Stimulated activated CD8-positive, alpha-beta memory T cell treated with anti-CD3 and anti-CD28 coated beads, Interleukin-12 subunit alpha, Interleukin-12 subunit beta, amount 100 ng/mL, for 24 hours (primary cell): ENCODE measurements around the gene UBTD1.
"Not testable (repeated sequence)": the region's sequence is repeated elsewhere in the genome, so short reads cannot be mapped to it uniquely, and the experiment has no call there.

ENCODE experiments used
- DNase-seq: peaks from one replicate; pipeline ENCODE4 v3.0.0-alpha.2; 2020; ENCODE audit errors: extremely low read depth

The UBTD1 gene

DNA sequence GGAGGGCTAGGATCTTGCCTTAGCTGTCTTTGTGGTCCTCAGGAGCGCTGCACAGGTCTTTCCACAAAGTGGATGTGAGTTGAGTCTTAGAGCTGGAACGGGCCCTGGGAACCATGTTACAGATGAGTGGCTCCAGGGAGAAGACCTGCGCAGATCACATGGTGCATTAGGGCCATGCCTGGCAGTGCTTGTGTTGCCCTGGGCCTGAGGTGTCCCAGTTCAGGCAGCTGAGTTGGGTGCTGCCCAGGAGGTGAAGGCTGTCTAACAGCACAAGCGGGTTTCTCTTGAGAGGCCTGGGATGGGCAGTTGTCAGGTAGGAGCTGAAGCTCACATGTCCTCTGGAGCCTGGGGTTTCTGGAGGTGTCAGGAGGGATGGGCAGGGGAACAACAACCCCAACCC lies 40.1 kb downstream of the UBTD1 start:
- DNase-seq: no peak

DNA sequence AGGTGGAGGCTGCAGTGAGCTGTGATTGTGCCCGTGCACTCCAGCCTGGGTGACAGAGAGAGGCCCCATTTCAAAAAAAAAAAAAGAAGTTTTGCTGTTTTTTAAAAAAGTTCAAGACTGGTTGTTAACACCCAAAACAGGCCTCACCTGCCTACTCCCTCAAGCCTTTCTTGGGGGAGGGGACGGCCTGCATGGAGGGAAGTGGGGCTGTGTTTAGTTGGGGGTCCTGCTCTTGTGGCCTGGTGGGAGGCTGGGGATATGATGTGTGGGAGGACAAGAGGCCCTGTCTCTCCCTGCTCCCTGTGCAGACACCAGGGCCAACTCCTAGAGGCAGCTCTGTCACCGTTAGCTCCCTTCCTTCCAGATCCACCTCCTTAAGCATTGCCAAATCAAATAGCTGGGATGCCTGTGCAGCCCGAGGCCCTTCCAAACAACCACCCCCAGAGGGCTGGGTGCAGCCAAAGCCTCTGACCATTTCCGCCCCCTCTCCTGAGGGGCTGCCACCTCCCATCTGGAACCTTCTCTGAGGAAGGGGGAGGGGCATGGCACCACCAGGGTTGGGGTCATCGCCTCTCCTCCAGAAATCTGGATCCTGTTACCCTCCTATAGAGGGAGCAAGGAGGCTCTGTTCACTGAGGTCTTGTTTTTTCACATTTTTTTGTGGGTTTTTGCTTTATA lies 40.9 kb downstream of the UBTD1 start:
- DNase-seq: no peak

DNA sequence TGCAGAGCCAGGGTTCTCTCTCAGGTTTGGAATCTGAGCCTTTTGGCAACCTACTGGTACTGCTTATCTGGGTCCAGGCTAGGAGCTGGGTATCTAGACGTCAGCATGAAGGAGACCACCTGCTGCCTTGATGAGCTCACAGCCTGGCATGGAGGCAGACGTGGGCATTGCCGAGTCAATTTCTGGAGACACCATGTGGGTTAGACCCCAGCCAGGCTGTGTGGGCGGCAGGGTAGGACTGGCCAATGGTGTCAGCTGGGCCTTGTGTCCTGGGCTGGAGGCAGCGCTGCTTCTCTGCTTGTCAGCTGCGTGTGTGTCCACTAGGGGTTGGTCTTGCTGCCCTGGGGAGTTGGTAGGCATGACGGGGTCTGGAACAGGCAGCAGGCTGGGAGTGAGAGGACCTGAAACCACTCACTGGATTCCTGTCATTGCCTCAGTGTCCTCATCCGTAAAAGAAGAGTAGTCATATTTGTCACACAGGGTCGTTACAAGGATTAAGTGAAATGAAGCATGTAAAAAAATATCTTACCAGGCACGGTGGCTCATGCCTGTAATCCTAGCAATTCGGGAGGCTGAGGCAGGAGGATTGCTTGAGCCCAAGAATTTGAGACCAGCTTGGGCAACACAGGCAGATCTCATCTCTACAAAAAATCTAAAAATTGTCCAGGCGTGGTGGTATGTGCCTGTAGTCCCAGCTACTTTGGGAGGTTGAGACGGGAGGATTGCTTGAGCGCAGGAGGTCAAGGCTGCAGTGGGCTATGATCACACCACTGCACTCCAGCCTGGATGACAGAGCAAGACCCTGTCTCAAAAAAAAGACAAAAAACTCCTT lies 42.2 kb downstream of the UBTD1 start:
- DNase-seq: no peak

DNA sequence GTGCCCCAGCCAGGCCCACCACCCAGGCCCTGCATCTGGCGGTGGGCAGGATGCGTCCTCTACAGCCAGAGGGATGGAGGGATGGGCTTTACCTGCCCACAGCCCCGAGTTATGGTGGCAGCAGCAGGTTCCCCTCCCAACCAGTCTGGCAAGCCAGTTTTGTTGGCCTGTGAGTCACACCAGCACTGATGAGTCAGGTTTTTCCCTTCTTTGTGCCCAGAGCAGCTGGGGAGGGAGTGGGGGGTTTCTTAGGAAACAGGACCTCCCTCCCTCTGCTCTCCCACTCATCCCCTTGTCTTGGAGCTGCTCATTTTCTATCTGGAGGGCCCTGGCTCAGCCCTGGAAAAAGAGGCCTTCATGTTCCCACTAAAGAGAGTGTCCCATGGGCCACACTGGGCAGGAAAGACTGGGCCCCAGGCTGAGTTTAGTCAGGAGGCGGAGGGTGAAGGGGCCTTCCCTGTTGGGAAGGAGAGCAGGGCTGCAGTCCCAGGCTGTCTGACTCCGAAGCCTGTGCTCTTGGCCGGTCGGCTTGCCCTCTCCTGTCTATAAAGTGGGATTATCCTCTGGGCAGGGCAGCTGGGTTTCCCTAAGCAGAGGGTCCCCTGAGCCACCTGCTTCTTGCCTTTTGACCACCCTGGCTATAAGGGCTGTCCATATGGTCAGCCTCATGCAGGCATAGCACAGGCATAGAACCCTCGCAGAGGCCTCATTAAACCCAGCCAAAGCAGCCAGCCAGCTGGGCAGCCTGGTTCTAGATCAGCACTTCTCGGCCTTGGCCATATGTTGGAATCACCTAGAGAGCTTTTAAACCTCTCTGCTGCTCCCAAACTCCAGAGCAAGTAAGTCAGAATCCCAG lies 43.7 kb downstream of the UBTD1 start:
- no peak for DNase-seq

DNA sequence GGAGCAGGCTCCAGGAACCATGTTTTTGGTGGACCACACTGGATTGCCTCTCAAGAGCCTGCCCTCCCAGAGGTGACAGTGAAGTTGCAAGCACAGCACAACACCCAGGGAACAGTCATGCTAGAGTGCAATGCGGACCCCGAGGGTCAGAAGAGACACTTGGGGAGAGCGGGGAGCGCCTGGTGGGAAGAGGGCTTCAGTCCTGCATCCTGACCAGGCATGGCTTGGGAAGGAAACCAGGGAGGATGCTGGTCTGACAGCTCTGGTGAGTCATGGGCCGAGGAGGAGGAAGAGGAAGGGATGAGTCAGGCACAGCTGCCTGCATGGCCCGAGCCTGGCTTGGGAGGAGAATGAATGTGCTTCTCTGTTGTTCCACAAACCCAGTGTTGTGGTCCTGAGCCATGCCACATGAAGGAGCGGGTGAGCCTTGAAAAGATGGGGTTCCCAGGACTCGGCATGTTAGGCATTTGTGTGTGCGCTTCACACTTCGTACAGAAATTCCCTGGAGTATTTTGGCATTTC lies 44.4 kb downstream of the UBTD1 start:
- no peak for DNase-seq

DNA sequence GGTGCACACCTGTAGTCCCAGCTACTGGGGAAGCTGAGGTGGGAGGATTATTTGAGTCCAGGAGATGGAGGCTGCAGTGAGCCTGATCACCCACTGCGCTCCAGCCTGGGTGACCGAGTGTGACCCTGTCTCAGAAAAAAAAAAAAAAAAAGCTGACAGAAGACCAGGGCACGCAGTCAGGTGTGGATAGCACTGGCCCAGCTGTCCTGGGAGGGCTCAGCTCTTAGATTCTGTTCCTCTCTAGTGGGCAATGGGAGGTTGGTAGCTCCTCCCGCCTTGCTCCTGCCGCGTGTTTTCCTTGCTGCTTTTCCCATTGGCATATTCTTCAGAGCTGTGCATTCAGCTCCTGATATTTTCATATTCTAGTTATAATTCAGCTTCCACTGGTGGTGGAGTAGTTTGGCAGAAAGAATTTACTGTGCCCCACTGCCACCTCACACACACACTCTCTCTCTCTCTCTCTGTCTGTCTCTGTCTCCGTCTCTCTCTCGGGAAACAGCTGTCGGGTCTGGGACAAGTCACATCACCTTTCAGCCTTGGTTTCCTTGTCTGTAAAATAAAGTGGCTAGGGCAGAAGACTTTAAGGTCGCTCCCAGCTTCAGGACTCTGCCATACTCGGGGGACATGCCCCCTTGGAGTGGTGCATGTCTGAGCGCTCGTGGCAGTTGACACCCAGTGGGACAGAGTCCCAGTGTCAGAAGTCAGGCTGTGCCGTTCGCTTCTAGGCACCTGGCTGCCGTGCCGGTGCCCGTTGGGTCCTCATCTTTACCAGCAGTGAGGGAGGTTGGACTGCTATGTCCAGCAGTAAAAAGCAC lies 47.9 kb downstream of the UBTD1 start:
- DNase-seq: no peak

DNA sequence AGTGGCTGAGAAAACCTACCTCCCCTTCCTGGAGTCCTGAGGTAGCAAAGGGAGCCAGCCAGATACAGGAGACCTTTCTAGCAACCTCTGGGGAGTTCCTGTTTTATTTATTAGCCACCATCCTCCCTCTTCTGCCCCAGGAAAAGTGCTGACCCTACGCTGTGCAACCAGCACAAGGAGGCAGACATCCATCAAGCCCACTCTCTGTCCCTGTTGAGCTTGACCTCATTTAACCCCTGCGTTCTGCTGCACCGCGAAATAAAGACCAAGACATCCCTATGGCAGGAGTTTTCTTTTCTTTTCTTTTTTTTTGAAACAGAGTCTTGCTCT lies 48.5 kb downstream of the UBTD1 start:
- no peak for DNase-seq

DNA sequence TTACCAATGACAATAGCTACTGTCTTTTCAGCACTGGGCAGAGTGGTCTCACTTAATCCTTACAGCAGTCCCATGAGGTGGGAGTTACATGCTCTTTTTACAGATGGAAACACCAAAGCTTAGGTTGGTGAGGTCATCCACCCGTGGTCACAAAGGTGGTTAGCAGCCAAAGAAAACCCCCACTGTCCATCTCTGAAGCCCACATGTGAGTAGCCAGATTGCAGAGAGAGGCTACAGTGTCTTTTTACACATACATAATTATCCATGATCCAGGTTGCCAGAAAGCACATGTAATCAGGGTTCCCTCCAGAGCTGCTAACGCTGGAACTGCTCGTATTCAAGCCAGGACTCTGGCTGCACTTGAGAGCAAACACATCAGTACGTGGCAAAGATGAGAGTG lies 49.2 kb downstream of the UBTD1 start:
- DNase-seq: no peak

DNA sequence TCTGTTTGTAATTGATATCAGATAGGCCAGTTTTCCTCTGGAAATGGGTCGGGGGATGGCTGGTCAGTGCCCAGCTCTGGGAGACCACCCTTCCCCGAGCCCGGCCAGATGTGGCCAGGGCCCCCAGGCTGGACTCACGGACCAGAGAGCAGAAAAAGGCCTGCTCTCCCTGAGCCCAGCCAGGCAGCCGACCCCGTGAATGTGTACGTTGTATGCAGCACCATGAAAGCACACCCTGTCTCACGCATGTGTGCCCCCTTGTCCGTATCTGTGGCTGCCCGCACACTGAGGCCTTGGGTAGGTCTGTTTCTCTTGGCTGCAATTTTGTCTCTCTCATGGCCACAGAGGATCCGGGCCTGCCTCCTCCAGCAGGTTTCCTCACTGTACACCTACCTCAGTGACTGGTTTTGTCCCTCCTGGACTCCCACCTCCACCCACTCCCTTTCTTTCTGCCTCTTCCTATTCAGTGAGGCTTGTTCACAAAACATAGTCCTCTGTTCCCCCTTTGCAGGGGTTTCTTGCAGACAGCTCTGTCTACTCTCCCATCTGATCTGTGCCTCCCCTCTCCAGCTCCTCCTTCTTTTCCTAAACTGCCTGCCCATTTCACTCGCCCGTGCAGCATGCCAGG lies 50.2 kb downstream of the UBTD1 start:
- DNase-seq: no peak

DNA sequence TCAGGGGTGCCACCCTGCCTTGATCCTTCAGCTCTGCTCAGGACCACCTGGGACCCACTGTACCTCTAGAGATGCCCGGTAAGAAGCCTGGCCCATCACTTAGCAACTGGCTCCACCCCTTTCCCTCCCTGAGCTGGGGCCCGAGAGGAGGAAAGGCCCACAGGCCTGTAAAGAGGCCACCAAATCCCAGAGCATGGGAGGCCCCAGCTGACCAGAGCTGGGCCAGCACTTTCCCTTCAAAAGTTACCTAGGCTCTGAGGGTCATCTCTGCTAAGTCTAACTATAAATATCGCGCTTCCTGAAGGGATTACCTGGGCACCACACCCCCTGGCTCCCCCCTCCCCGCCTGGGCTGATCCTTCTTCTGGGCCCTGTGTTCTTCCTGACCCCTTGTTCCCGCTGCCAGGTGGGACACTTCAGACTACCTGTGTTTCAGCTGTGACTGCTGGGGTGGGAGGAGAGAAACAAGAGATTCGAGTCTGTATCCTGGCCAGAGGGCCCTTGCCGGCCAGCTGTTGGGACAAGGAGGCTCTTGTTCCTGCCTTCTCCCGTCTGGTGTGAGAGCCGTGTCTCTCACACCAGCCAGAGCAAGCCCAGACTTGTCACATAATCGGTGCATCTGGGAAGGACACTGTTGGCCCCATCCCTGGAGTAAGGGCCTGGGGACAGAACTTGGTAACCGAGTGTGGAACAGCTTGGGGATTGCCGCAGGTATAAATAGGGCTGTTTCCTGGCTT lies 51.0 kb downstream of the UBTD1 start:
- no peak for DNase-seq

DNA sequence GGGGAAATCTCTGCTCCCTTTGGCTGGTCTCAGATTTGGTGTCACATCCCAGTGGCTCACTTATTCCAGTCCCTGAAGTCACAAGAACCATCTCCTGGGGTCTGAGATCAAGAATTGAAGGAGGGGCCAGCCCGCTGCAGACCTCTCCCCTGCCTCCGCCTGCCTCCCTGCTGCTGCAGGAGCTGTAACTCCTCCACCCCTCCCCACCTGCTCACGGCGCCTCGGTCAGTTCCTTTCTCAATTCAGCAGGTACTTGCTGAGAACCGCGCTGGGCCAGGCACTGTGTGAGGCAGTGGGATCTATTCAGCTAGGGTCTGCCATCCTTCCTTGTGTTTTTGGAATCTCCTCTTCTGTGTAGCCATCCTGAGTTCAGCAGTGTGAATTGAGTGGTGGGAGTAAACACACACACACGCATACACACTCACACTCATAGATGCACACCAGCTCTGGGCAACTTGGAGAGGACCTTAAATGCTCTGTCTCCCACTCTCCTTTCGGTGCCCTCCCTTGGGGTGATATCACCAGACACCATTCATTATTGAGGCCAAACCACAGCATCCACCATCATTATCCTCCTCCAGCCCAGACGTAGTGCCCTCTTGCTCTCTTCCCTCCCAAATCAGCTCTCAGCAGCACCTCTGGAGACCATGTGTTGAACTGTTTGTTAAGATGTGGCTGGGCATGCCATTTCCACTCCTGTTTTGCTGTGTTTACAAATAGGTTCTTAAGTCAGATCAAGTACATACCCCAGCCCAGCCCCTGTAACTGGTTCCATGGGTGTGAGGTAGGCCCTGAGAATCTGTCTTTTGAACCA lies 51.8 kb downstream of the UBTD1 start:
- no peak for DNase-seq

DNA sequence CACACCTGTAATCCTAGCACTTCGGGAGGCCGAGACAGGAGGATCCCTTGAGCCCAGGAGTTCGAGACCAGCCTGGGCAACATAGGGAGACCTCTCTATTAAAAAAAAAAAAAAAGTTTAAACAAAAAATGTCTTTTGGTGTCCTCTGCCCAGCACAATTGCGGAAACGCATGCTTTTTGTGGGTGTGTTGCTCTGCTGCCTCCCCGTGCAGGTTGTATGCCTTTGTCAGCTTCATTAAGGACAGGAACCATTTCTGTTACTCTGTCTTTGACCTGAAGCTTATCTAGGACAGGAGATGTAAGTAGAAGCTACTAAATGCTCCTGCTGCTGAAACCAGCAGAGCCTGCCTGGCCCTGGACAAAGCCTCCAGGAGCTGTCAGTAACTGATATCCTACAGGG lies 52.5 kb downstream of the UBTD1 start:
- no peak for DNase-seq

DNA sequence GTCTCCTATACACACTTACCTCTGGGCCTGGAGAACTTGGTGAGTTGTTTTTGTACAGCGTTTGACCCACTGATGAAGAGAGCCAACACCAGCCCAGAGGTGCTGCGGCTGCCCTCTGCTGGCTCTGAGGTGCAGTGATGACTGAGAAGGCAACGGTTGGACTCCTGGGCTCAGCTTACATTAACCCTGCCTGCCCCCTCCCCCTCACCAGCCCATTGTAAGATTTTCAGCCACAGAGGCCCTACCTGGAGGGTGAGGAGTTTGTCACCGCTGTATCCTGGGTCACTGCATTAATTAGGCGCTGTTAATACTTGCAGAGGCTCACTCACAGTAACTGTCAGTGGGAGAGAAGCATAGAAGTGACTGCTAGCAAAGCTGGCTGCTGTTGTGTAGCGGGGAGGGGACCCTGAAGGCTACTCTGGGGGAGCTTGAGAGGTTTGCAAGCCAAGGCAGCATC lies 54.9 kb downstream of the UBTD1 start:
- no peak for DNase-seq

DNA sequence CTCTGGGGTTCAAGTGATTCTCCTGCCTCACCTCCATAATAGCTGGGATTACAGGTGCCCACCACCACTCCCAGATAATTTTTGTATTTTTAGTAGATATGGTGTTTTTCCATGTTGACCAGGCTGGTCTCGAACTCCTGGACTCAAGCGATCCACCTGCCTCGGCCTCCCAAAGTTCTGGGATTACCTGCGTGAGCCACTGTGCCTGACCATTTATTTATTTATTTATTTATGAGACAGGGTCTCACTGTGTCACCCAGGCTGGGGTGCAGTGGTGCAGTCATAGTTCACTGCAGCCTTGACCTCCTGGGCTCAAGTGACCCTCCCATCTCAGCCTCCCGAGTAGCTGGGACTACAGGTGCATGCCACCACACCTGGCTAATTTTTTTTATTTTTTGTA lies 55.6 kb downstream of the UBTD1 start:
- DNase-seq: not testable (repeated sequence)

DNA sequence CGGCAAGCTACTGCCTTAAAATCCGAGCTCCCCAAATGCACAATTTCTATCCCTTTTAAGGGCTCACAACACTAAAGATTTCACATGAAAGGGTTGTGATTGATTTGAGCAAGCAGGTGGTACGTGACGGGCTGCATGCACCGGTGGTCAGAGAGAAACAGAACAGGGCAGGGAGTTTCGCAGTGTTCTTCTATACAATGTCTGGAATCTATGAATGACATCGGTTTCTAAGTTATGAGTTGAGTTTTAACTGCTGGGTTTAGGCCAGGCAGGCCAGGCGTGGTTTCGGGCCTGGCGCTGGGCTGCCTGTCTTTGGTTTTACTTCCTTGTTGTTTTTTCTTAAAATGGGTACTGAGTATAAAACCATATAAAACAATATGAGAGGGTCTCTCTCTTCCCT lies 56.8 kb downstream of the UBTD1 start:
- DNase-seq: not testable (repeated sequence)

DNA sequence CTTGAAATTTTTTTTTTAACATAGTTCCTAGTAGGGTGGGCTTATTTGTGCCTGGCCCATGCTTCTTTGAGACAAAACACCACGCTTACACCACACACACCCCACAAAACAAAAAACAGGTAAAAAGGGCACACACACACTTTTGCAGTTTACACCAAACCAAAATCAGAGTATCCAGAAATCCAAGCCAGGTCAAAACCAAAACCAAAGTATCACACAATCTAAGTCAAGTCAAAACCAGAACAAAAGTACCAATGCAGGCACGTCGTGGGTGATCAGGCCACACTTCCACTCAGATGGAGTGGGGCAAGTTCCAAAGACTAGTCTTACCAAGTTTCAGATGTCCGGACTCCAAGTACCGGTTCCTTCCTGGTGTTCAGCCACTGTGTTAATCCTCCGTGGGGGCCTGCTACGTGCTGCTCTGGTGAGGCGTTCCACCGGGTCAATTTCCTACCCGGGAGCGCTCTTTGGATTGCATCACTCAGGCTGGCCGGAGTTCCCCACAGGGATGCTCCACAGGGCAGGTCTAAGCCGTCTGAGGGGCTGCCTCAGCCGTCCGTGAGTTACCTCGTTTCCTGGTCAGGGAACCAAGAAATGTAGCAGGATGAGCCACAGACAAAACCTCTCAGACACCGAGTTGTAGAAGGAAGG lies 62.1 kb downstream of the UBTD1 start:
- not testable (repeated sequence) for DNase-seq

DNA sequence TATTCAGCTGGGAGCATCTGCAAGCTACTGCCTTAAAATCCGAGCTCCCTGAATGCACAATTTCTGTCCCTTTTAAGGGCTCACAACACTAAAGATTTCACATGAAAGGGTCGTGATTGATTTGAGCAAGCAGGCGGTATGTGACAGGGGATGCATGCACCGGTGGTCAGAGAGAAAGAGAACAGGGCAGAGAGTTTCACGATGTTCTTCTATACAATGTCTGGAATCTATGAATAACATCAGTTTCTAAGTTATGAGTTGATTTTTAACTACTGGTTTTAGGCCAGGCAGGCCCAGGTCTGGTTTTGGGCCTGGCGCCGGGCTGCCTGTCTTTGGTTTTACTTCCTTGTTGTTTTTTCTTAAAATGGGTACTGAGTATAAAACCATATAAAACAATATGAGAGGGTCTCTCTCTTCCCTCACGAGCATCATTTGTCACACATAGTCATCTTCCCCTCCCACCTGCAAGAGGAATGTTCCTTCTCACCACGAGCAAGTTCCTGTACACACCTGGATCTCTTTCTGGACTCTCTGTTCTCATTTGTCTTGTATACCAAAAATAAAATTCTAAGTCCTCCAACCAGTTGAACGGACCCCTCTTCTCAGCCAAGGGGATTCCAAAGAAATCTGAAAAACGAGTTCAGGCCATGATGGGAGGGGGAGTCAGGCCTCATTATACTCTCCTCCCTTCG lies 62.8 kb downstream of the UBTD1 start:
- DNase-seq: not testable (repeated sequence)

DNA sequence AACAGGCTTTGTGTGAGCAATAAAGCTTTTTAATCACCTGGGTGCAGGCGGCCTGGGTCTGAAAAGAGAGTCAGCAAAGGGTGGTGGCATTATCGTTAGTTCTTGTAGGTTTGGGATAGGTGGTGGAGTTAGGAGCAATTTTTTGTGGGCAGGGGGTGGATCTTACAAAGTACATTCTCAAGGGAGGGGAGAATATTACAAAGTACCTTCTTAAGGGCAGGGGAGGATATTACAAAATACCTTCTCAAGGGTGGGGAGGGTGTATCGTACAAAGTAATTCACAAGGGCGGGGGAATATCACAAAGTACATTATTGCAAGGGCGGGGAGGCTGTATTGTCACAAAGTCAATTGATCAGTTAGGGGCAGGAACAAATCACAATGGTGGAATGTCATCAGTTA lies 63.6 kb downstream of the UBTD1 start:
- not testable (repeated sequence) for DNase-seq
